Osteoblast (primary cell): ENCODE measurements around the gene KIF27. TPM values are rescaled to one million over a fixed set of nuclear protein-coding genes. Genes with fewer than 3 reads are reported as not detected.

Experiments
- DNase-seq: peaks from one replicate; pipeline ENCODE4 v3.0.0; 2011; ENCODE audit warnings: low spot score, mixed read lengths; ENCODE audit not compliant: insufficient read length; ENCODE audit errors: missing footprints
- H2AFZ ChIP-seq: 2 replicates; pipeline ENCODE4 v1.6.0; 2011; ENCODE audit warnings: mild to moderate bottlenecking, low read length
- H3K27ac ChIP-seq: 2 replicates; pipeline ENCODE4 v1.5.1; 2011; ENCODE audit warnings: mild to moderate bottlenecking, low read depth, low read length, moderate library complexity
- H3K27me3 ChIP-seq: 2 replicates; pipeline ENCODE4 v1.6.0; 2012; ENCODE audit warnings: mild to moderate bottlenecking, control low read depth, inconsistent platforms, low read length, moderate library complexity; ENCODE audit not compliant: insufficient read depth
- H3K36me3 ChIP-seq: 2 replicates; pipeline ENCODE4 v1.5.1; 2011; ENCODE audit warnings: mild to moderate bottlenecking, low read length, control low read depth, moderate library complexity; ENCODE audit not compliant: insufficient read depth
- H3K4me1 ChIP-seq: 2 replicates; pipeline ENCODE4 v1.5.1; 2011; ENCODE audit warnings: mild to moderate bottlenecking, low read length, control low read depth, moderate library complexity; ENCODE audit not compliant: insufficient read depth
- H3K4me2 ChIP-seq: 2 replicates; pipeline ENCODE4 v1.6.0; 2011; ENCODE audit warnings: mild to moderate bottlenecking, low read length; ENCODE audit not compliant: insufficient read depth
- H3K4me3 ChIP-seq: fragments of 200-600 bp; sonication (generic); 3 replicates; pipeline ENCODE4 v1.5.1; 2012; ENCODE audit warnings: mild to moderate bottlenecking, low read length, inconsistent platforms; ENCODE audit not compliant: insufficient read depth
- H3K79me2 ChIP-seq: 2 replicates; pipeline ENCODE4 v1.6.0; 2012; ENCODE audit warnings: mild to moderate bottlenecking, low read length, control low read depth, inconsistent platforms; ENCODE audit not compliant: insufficient read depth
- H3K9me3 ChIP-seq: 2 replicates; pipeline ENCODE4 v1.5.1; 2011; ENCODE audit warnings: low read depth, low read length, control low read depth
- H4K20me1 ChIP-seq: 2 replicates; pipeline ENCODE4 v1.6.0; 2012; ENCODE audit warnings: mild to moderate bottlenecking, low read length, control low read depth; ENCODE audit not compliant: insufficient read depth
- total RNA-seq: library from RNA; depleted of rRNA; stranded (reverse); fragments of >200 nt; gene quantifications from 2 replicates; pipeline ENCODE4 v1.2.3, GENCODE V29; 2012
- TF ChIP-seq, protein P1 (sequence below): IDR thresholded peaks from 2 replicates; pipeline ENCODE4 v1.5.1; 2011; ENCODE audit warnings: mild to moderate bottlenecking, low read depth, low read length, moderate library complexity; ENCODE audit errors: extremely low read depth

Gene KIF27
- total RNA-seq, 1 donor = 6.2 TPM

DNA sequence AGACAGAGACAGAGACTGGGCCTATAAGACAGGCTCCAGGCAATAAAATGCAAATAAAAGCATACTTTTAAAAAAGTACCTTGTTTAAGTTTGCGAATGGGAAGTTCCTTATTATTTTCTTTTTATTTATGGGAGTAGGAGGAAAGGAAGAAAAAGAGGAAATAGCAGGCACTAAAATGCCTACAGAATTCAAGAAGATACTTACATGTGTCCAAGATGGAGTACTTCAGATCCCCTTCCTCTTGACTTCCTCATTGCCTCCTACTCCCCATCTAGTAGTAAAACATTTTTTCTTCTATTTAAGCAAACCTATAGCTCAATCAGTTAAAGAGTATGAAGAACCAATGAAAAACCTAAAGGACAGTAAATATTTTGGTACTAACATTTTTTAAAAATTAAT, 128.5 kb downstream of the KIF27 start:
- no peak overlapping the region for H3K4me2 ChIP-seq

More for the DNA sequence above, 128.5 kb downstream of the KIF27 start:
- H3K27me3 ChIP-seq = no peaks in the 10 kb centered on the region
- H3K79me2 ChIP-seq = no peaks in the 10 kb centered on the region
- no peaks in the 10 kb centered on the region for H3K4me1 ChIP-seq
- DNase-seq = no peak
- no peaks in the 10 kb centered on the region for H3K36me3 ChIP-seq
- no peak overlapping the region for H3K27ac ChIP-seq
- TF ChIP-seq, protein P1, sequence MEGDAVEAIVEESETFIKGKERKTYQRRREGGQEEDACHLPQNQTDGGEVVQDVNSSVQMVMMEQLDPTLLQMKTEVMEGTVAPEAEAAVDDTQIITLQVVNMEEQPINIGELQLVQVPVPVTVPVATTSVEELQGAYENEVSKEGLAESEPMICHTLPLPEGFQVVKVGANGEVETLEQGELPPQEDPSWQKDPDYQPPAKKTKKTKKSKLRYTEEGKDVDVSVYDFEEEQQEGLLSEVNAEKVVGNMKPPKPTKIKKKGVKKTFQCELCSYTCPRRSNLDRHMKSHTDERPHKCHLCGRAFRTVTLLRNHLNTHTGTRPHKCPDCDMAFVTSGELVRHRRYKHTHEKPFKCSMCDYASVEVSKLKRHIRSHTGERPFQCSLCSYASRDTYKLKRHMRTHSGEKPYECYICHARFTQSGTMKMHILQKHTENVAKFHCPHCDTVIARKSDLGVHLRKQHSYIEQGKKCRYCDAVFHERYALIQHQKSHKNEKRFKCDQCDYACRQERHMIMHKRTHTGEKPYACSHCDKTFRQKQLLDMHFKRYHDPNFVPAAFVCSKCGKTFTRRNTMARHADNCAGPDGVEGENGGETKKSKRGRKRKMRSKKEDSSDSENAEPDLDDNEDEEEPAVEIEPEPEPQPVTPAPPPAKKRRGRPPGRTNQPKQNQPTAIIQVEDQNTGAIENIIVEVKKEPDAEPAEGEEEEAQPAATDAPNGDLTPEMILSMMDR = no peak
- H2AFZ ChIP-seq = no peak overlapping the region
- H4K20me1 ChIP-seq = no peaks in the 10 kb centered on the region
- H3K9me3 ChIP-seq = no peaks in the 10 kb centered on the region
- no peak overlapping the region for H3K4me3 ChIP-seq

Other genes with a start within 250 kb of the KIF27 start
- 114 and 117 TPM in 2 replicates for gene UBQLN1, start 213.5 kb downstream of the KIF27 start, total RNA-seq
- 1.1 and 1.5 TPM in 2 replicates for gene GKAP1, start 103.7 kb downstream of the KIF27 start, total RNA-seq
- 503 and 514 TPM in 2 replicates for gene HNRNPK, start 58.8 kb upstream of the KIF27 start, total RNA-seq
- gene RMI1, start 59.4 kb upstream of the KIF27 start, total RNA-seq = 6.2 and 8.0 TPM in 2 replicates